ENCODE data around the gene STK31. TPM values are rescaled to one million over a fixed set of nuclear protein-coding genes. Genes with fewer than 3 reads are reported as not detected.
"Not testable (repeated sequence)": the region's sequence is repeated elsewhere in the genome, so short reads cannot be mapped to it uniquely, and the experiment has no call there.

STK31 gene
- total and polyA plus RNA-seq, 11 donors = 0.11 to 0.84 (median 0.20) TPM; not detected in 5

- WGBS, 4 donors = 76 to 84% (median 83%) methylated on average over 3 of the region's 3 CpGs
- DNase-seq (no peak), ATAC-seq (no peak)
- no peak overlapping the region for H3K4me3 ChIP-seq
- no peak overlapping the region for H3K27ac ChIP-seq
- intact Hi-C loops (cut with DNase I) = no loop called here
- H3K36me3 ChIP-seq = no peaks in the 10 kb centered on the region
- H3K9me3 ChIP-seq = no peaks in the 10 kb centered on the region
- H3K4me1 ChIP-seq = no peaks in the 10 kb centered on the region
- TF ChIP-seq POLR2A (IDR thresholded peaks at IDR 0.05) (no peak), CTCF (IDR thresholded peaks at IDR 0.05) (no peak)
- no peaks in the 10 kb centered on the region for H3K27me3 ChIP-seq
Observed at GRCh38 chr7:23765943-23766342, 55.9 kb downstream of the STK31 start.

GRCh38 chr7:23767514-23767913 lies 57.5 kb downstream of the STK31 start:
- H3K36me3 ChIP-seq = no peaks in the 10 kb centered on the region
- no peak for TF ChIP-seq POLR2A (IDR thresholded peaks at IDR 0.05)
- DNase-seq = no peak
- H3K9me3 ChIP-seq = no peaks in the 10 kb centered on the region
- no peak for ATAC-seq
- no peaks in the 10 kb centered on the region for H3K4me1 ChIP-seq
- no peak overlapping the region for H3K4me3 ChIP-seq
- intact Hi-C loops (cut with DNase I) = no loop called here
- H3K27me3 ChIP-seq = no peaks in the 10 kb centered on the region
- H3K27ac ChIP-seq = no peak overlapping the region

DNA sequence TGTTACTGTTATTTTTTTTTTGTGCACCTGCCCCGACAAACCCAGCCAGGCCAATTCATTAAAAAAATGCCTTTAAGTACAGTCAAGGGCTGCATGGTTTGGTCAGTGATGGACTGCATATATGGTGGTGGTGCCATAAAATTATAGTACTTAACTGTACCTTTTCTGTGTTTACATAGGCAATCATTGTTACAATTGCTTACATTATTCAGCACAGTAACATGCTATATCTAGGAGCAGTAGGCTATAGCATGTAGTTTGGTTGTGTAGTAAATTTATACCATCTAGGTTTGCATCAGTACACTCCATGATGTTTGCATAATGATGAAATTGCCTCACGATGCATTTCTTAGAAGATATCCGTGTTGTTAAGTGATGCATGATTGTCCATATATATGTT lies 58.0 kb downstream of the STK31 start:
- Histone ChIP-seq H3K4me3 (no peak overlapping the region), H3K27ac (no peak overlapping the region), H3K9me3 (no peaks in the 10 kb centered on the region), H3K4me1 (no peaks in the 10 kb centered on the region), H3K27me3 (no peaks in the 10 kb centered on the region), H3K36me3 (no peaks in the 10 kb centered on the region)
- ATAC-seq (no peak), DNase-seq (no peak)
- intact Hi-C loops (cut with DNase I) = no loop called here
- WGBS, 4 donors = 59 to 92% (median 90%) methylated on average over 3 of the region's 3 CpGs
- TF ChIP-seq POLR2A (IDR thresholded peaks at IDR 0.05) (no peak), CTCF (IDR thresholded peaks at IDR 0.05) (no peak)

GRCh38 chr7:23779185-23779800 lies 69.3 kb downstream of the STK31 start:
- ATAC-seq; intact Hi-C loops (cut with DNase I); H3K4me3 ChIP-seq; H3K36me3 ChIP-seq; DNase-seq; H3K27ac ChIP-seq; H3K27me3 ChIP-seq; H3K4me1 ChIP-seq: not testable (repeated sequence)
- peaks cover 0 to 26% (median 2%) of the 10 kb centered on the region in 12 donors for H3K9me3 ChIP-seq
- WGBS, 4 donors = 72 to 84% (median 81%) methylated on average over 4 to 7 of the region's 7 CpGs

- intact Hi-C loops (cut with DNase I) = no loop called here
- ATAC-seq = no peak
- no peaks in the 10 kb centered on the region for H3K27me3 ChIP-seq
- no peak for DNase-seq
- no peaks in the 10 kb centered on the region for H3K4me1 ChIP-seq
- H3K4me3 ChIP-seq = no peak overlapping the region
- H3K9me3 ChIP-seq = peaks cover 0 to 4% (median 0%) of the 10 kb centered on the region in 12 donors
- no peaks in the 10 kb centered on the region for H3K36me3 ChIP-seq
- no peak for TF ChIP-seq POLR2A (IDR thresholded peaks at IDR 0.05)
- TF ChIP-seq CTCF (IDR thresholded peaks at IDR 0.05) = no peak
- 81 to 86% (median 83%) methylated on average over 5 of the region's 5 CpGs for WGBS, 4 donors
- H3K27ac ChIP-seq = no peak overlapping the region
Observed at GRCh38 chr7:23783115-23783514, 73.1 kb downstream of the STK31 start.

Measured in heart left ventricle (tissue), 16 donors.